CD14-positive monocyte (primary cell): ENCODE data around the gene PDZK1IP1. TPM values are rescaled to one million over a fixed set of nuclear protein-coding genes. Genes with fewer than 3 reads are reported as not detected.

Experiments
- DNase-seq, 3 donors: peaks; one replicate each; pipeline ENCODE4 v3.0.0-alpha.2; 2011 to 2022
- H2AFZ ChIP-seq: 2 replicates; pipeline ENCODE4 v1.6.0; 2012; ENCODE audit warnings: mild to moderate bottlenecking, low read depth, low read length, inconsistent platforms; ENCODE audit not compliant: insufficient read depth, poor library complexity, severe bottlenecking
- H3K27ac ChIP-seq, 2 donors: 1 replicate in 1 of 2; 2 replicates in 1 of 2; pipeline ENCODE4 v1.5.1; 2012 to 2013; ENCODE audit warnings: low read length in 2 of 2, control low read depth in 1 of 2, inconsistent platforms in 1 of 2, low read depth in 1 of 2, mild to moderate bottlenecking in 1 of 2
- H3K27me3 ChIP-seq, 2 donors: one replicate each; pipeline versions ENCODE4 v1.6.0 to v1.6.1; 2011 to 2013; ENCODE audit warnings: low read length in 2 of 2; ENCODE audit not compliant: control insufficient read depth in 2 of 2, insufficient read depth in 2 of 2
- H3K36me3 ChIP-seq, 2 donors: replicated peaks in 1 of 2; 1 replicate in 1 of 2; 2 replicates in 1 of 2; pipeline versions ENCODE4 v1.5.1 to v1.6.1; 2012 to 2013; ENCODE audit warnings: low read length in 2 of 2, control low read depth in 1 of 2, inconsistent platforms in 1 of 2, mild to moderate bottlenecking in 1 of 2; ENCODE audit not compliant: insufficient read depth in 2 of 2, control insufficient read depth in 1 of 2
- H3K4me1 ChIP-seq, 2 donors: 1 replicate in 1 of 2; 2 replicates in 1 of 2; pipeline versions ENCODE4 v1.5.1 to v1.6.1; 2012 to 2013; ENCODE audit warnings: low read length in 2 of 2, control low read depth in 1 of 2, inconsistent platforms in 1 of 2, mild to moderate bottlenecking in 1 of 2, moderate library complexity in 1 of 2; ENCODE audit not compliant: insufficient read depth in 2 of 2, control insufficient read depth in 1 of 2
- H3K4me2 ChIP-seq: replicated peaks from 2 replicates; pipeline ENCODE3; 2012; ENCODE audit warnings: low read length, moderate library complexity, mild to moderate bottlenecking; ENCODE audit not compliant: poor library complexity, severe bottlenecking; ENCODE audit errors: extremely low read depth
- H3K4me3 ChIP-seq, 3 experiments: fragments of 200-600 bp in 1 of 3; sonication (generic) in 1 of 3; replicated peaks in 1 of 3; 1 replicate in 2 of 3; 2 replicates in 1 of 3; pipeline ENCODE4 v1.5.1; 2011 to 2013; ENCODE audit warnings: low read length in 3 of 3, mild to moderate bottlenecking in 3 of 3, control low read depth in 2 of 3, low read depth in 2 of 3, inconsistent platforms in 1 of 3, moderate library complexity in 1 of 3
- H3K79me2 ChIP-seq: 2 replicates; pipeline ENCODE4 v1.6.0; 2012; ENCODE audit warnings: mild to moderate bottlenecking, control low read depth, inconsistent platforms, low read length, moderate library complexity; ENCODE audit not compliant: insufficient read depth
- H3K9ac ChIP-seq: 2 replicates; pipeline ENCODE4 v1.6.0; 2017; ENCODE audit warnings: low read length, mild to moderate bottlenecking; ENCODE audit not compliant: insufficient read depth, poor library complexity, severe bottlenecking
- H3K9me3 ChIP-seq, 2 donors: replicated peaks in 1 of 2; 1 replicate in 1 of 2; 2 replicates in 1 of 2; pipeline versions ENCODE4 v1.5.1 to v1.6.1; 2012 to 2013; ENCODE audit warnings: low read length in 2 of 2, control low read depth in 1 of 2; ENCODE audit not compliant: control insufficient read depth in 1 of 2, insufficient read depth in 1 of 2
- H4K20me1 ChIP-seq: 2 replicates; pipeline ENCODE4 v1.6.0; 2012; ENCODE audit warnings: mild to moderate bottlenecking, low read length, control low read depth, moderate library complexity; ENCODE audit not compliant: insufficient read depth
- H3K27ac Mint-ChIP-seq, 7 donors: one replicate each; pipeline ENCODE4 v1.8.0; 2020; ENCODE audit warnings: mild to moderate bottlenecking in 7 of 7, mixed read lengths in 7 of 7, moderate library complexity in 6 of 7, inconsistent platforms in 2 of 7
- H3K27me3 Mint-ChIP-seq, 3 donors: one replicate each; pipeline ENCODE4 v1.8.0; 2021 to 2022; ENCODE audit warnings: low read depth in 3 of 3, mild to moderate bottlenecking in 3 of 3, mixed read lengths in 3 of 3, moderate library complexity in 3 of 3, inconsistent platforms in 1 of 3
- H3K36me3 Mint-ChIP-seq, 2 donors: one replicate each; pipeline ENCODE4 v1.8.0; 2020; ENCODE audit warnings: mixed read lengths in 2 of 2, inconsistent platforms in 1 of 2, mild to moderate bottlenecking in 1 of 2
- H3K4me1 Mint-ChIP-seq: one replicate; pipeline ENCODE4 v1.8.0; 2020; ENCODE audit warnings: mild to moderate bottlenecking, mixed read lengths
- H3K4me3 Mint-ChIP-seq, 2 donors: one replicate each; pipeline ENCODE4 v1.8.0; 2020; ENCODE audit warnings: mild to moderate bottlenecking in 2 of 2, mixed read lengths in 2 of 2, moderate library complexity in 1 of 2
- H3K9me3 Mint-ChIP-seq, 7 donors: one replicate each; pipeline ENCODE4 v1.8.0; 2020 to 2022; ENCODE audit warnings: mixed read lengths in 7 of 7, mild to moderate bottlenecking in 6 of 7, moderate library complexity in 6 of 7, inconsistent platforms in 2 of 7
- WGBS: methylation state at CpG from one replicate; pipeline ENCODE4 v1.1.5; 2013; ENCODE audit warnings: missing lambda C conversion rate; ENCODE audit not compliant: insufficient coverage; 5-methylcytosine and 5-hydroxymethylcytosine counted together
- intact Hi-C, 2 donors: fragments of 100-400 bp; cut with micrococcal nuclease; formaldehyde crosslinking; loops; one replicate each; pipeline versions ENCODE4 v1.15.0 to v1.15.1; 2023
- polyA plus RNA-seq, 3 donors: library from polyadenylated mRNA; depleted of rRNA in 1 of 3; unstranded in 2 of 3; stranded (reverse) in 1 of 3; fragments of 300-500 nt in 2 of 3; fragments of >200 nt in 1 of 3; fragmentation: Illumina TruSeq in 2 of 3; gene quantifications; 1 replicate in 2 of 3; 2 replicates in 1 of 3; pipeline ENCODE4 v1.2.3, GENCODE V29; 2012 to 2021
- TF ChIP-seq, protein P1 (sequence below): fragments of 200-600 bp; IDR thresholded peaks from one replicate; pipeline ENCODE4 v1.8.0; 2022; ENCODE audit warnings: antibody characterized with exemption, mild to moderate bottlenecking

The PDZK1IP1 gene
- polyA plus RNA-seq, 3 donors: 1.4 TPM; not detected in 2

DNA sequence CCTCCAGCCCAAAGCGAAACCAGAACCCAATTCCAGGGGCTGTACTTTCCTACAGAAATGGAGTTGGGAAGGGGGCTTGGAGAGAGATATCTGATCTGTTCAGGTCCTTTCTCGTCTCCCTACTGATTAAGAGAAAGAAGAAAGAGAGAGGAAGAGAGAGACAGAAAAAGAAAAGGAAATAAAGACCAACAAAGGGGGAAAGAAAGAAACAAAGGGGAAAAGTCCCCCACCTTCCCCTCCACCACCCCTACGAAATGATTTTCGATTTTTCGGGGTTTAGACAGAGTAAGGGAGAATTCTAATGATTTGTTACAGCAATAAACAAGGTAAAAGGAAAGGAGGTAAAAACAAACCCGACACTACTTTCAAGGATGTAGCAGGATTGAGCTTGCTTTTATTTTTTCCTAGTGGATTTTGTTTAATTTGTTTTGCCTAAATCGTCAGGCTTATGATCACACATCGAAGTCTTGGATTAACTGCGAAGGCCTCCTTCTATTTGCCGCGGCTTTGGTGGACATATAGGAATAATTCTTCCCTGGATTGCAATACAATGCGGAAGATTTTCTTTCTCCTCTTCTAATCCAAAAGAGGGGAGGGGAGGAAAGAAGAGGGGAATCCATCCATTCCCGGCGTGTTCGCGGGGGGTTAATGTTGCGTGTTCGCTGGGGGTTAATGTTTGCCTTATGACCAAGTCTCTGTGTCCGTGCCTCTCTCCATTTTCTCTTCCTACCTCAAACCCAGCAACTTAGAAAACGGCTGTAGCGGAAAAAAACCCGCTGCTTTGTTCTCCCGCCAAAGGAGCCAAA lies 40.3 kb upstream of the PDZK1IP1 start:
- Histone ChIP-seq H4K20me1 (peaks cover 5% of the 10 kb centered on the region), H3K4me2 (peak overlapping the region; percentile 85), H2AFZ (no peak overlapping the region), H3K27ac (no peak overlapping the region), H3K27me3 (peaks cover 79 to 95% of the 10 kb centered on the region in 2 donors), H3K9me3 (peaks cover 0 to 30% of the 10 kb centered on the region in 2 donors), H3K79me2 (no peaks in the 10 kb centered on the region), H3K4me1 (peaks cover 26 to 32% of the 10 kb centered on the region in 2 donors), H3K4me3 (no peak overlapping the region), H3K9ac (no peak overlapping the region), H3K36me3 (no peaks in the 10 kb centered on the region)
- TF ChIP-seq, protein P1, sequence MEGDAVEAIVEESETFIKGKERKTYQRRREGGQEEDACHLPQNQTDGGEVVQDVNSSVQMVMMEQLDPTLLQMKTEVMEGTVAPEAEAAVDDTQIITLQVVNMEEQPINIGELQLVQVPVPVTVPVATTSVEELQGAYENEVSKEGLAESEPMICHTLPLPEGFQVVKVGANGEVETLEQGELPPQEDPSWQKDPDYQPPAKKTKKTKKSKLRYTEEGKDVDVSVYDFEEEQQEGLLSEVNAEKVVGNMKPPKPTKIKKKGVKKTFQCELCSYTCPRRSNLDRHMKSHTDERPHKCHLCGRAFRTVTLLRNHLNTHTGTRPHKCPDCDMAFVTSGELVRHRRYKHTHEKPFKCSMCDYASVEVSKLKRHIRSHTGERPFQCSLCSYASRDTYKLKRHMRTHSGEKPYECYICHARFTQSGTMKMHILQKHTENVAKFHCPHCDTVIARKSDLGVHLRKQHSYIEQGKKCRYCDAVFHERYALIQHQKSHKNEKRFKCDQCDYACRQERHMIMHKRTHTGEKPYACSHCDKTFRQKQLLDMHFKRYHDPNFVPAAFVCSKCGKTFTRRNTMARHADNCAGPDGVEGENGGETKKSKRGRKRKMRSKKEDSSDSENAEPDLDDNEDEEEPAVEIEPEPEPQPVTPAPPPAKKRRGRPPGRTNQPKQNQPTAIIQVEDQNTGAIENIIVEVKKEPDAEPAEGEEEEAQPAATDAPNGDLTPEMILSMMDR: no peak
- DNase-seq: no peak
- Mint-ChIP-seq H3K27me3 (peaks cover 93 to 96% (median 94%) of the 10 kb centered on the region in 3 donors), H3K4me3 (peak overlapping the region in 1 of 2 donors; percentile 98), H3K27ac (no peak overlapping the region), H3K9me3 (peaks cover 0 to 35% (median 24%) of the 10 kb centered on the region in 7 donors), H3K36me3 (peaks cover 12 to 16% of the 10 kb centered on the region in 2 donors), H3K4me1 (peaks cover 42% of the 10 kb centered on the region)
- 0% methylated on average over 2 of the region's 23 CpGs for WGBS
- intact Hi-C loops: loop anchor here (5.0 kb wide), 2 partner anchors 202 to 217 kb away; no protein-coding TSS in a partner anchor

DNA sequence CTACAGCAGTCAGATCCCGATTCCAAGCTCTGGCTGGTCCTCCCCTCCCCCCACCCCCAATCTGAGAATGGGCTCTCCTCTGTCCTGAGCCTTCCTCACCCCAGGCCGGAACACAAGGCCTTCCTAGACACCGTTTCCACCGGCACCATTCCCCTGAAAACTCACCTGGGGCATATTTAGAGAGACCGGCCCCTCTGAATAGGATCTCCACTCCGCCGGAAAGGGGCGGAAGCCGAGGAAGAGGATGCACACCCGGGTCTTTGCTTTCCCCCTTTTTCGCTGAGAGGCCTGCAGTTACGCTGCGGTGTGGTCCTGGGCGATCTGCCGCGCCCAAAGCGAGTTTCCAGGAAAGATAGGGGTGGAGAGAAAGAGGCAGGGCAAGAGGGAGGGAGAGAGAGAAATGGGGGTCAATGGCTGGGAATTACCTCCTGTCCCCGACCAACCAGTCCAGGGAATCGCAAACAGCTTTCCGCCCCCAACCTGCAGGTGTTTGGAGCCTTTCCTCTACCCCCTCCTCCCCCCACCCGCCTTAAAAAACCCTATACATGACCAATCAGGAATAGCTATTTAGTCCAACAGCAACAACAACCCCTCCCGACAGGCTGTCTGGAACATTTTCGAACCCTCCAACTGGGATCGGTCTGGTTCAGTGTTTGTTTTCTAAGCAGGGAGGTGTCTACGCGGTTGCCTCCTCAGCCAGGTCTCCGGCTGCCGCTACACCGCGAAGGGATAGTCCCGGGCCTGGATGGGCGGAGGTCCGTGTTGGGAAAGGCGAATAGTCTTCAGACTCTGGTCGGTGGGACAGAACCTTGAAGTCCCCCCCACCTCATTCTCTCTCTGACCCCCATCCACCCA lies 39.4 kb upstream of the PDZK1IP1 start:
- 3% methylated on average over 19 of the region's 35 CpGs for WGBS
- no peaks in the 10 kb centered on the region for H3K79me2 ChIP-seq
- H3K4me3 Mint-ChIP-seq: peak overlapping the region in 1 of 2 donors; percentile 98

More for the DNA sequence above, 39.4 kb upstream of the PDZK1IP1 start:
- peaks cover 84 to 88% (median 86%) of the 10 kb centered on the region in 3 donors for H3K27me3 Mint-ChIP-seq
- no peak overlapping the region for H3K27ac ChIP-seq
- no peak for DNase-seq
- intact Hi-C loops: loop anchor here in 1 of 2 donors (5.0 kb wide), 1 partner anchor 218 kb away; no protein-coding TSS in a partner anchor
- no peak overlapping the region for H3K4me2 ChIP-seq
- no peak overlapping the region for H3K4me3 ChIP-seq
- H3K4me1 ChIP-seq: peaks cover 25 to 30% of the 10 kb centered on the region in 2 donors
- H3K9me3 Mint-ChIP-seq: peaks cover 0 to 35% (median 24%) of the 10 kb centered on the region in 7 donors
- H4K20me1 ChIP-seq: peaks cover 5% of the 10 kb centered on the region
- no peak overlapping the region for H3K9ac ChIP-seq
- TF ChIP-seq, protein P1: no peak
- no peaks in the 10 kb centered on the region for H3K36me3 ChIP-seq
- H3K27ac Mint-ChIP-seq: peak overlapping the region in 1 of 7 donors; percentile 32
- peaks cover 41% of the 10 kb centered on the region for H3K4me1 Mint-ChIP-seq
- H3K36me3 Mint-ChIP-seq: peaks cover 12 to 14% of the 10 kb centered on the region in 2 donors
- peaks cover 81 to 95% of the 10 kb centered on the region in 2 donors for H3K27me3 ChIP-seq
- no peak overlapping the region for H2AFZ ChIP-seq
- peaks cover 0 to 39% of the 10 kb centered on the region in 2 donors for H3K9me3 ChIP-seq
